Esophagus mucosa (tissue), 1 donor: ENCODE measurements around the gene GSG1L2. TPM values are rescaled to one million over a fixed set of nuclear protein-coding genes. Genes with fewer than 3 reads are reported as not detected.

Experiments
- ATAC-seq: fragments of 200-7000 bp; cut with Tn5 transposase; one replicate; pipeline ENCODE4 v1.9.1; 2020
- total RNA-seq: library from RNA; stranded (reverse); gene quantifications from one replicate; pipeline ENCODE4 v1.2.4, GENCODE V29; 2023
- donor health status: DM: yes; HTN: yes; CAD: no.

GSG1L2 gene
- total RNA-seq, 1 donor from 2014 or later = not detected

DNA sequence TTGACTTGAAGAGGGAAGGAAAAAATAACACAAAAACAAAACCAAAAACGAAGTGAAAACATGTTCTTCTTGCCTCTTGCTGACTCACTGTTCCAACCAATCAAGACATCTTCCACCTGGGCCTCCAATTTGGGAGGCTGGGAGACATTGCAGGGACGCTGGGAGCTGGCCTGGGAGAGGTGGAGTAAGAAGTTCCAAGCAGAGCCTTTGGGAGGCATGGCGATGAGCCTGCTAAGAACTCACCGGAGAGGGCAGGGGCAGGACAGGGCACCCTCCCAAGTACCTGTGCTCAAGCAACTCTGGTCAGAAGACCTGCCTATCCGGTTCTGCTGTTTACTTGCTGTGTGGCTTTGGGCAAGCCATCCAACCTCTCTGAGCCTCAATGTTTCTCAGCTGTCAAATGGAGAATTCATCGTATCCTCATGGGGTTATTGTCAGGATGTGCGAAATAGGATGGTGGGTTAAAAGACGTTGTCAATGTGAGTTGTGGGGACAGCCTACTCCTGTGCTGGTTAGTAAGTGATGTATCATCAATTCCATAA, 3.0 kb upstream of the GSG1L2 start:
- ATAC-seq = no peak

DNA sequence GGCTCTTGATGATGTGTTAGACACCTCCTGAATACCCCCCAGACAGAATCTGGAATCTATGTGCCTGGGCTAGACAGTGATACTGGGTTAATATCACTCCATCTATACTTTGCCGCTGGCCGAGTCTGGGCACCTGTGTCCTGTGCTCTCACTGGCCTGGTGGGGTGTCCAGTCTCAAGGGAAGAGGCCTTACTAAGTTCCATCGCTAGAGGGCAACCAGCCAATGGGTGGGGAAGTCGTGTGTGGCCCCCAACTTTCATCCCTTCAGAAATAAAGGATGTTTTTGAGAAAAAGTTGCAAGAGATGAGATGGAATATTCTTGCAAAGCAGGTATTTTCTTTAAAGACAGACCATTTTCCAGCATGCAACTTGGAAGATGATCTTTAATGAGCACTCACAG, 2.2 kb upstream of the GSG1L2 start:
- ATAC-seq = no peak

DNA sequence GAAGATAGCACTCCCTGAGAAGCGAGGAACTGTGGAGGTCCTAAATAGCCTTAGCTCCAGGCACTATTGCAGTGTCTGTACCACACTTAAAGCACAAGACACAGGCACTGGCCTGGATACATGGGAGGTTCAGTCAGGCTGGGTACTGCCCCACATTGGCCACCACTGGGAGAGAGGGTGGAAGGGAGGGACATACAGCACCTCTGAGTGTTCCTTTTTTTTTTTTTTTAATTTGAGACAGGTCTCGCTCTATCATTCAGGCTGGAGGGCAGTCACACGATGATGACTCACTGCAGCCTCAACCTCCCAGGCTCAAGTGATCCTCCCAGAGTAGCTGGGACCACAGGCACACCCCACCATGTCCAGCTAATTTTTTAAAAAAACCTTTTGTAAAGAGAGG, 1.4 kb downstream of the GSG1L2 start:
- ATAC-seq = no peak

DNA sequence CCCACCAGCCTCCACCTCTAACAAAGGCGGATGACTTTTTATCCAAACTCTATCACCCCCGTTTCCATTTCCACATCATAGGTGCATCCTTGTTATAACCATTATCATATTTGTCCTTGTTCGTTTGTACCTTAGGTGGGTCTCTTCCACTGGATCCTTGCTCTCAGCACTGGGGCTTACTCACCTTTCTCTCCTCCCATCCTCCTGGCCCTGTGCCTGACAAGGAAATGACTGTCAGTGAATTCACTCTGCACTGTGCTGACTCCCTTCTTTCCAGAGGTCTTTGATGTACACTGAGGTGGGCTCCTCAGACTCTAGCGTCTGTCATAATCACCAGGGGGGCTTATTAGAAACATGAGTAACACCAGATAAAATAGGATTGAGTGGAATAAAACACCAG, 3.1 kb downstream of the GSG1L2 start:
- no peak for ATAC-seq

DNA sequence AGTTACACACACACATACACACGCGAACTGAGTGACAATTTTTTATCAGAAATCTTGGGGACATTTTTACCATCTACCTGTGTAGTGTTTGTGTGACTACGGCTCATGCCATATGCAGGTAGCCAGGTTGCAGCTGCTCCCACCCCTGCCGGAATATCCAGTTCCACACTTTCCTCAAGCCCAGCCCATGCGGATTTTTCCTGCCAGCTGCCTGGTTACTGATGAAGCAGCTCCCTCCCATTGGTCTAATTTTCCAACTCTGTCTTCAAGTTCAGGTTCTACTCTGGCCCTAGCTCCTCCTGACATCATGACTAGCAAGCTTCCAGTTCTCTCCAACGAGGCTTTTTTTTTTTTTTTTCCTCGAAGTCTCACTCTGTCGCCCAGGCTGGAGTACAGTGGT, 4.8 kb downstream of the GSG1L2 start:
- ATAC-seq = peak; percentile 60

DNA sequence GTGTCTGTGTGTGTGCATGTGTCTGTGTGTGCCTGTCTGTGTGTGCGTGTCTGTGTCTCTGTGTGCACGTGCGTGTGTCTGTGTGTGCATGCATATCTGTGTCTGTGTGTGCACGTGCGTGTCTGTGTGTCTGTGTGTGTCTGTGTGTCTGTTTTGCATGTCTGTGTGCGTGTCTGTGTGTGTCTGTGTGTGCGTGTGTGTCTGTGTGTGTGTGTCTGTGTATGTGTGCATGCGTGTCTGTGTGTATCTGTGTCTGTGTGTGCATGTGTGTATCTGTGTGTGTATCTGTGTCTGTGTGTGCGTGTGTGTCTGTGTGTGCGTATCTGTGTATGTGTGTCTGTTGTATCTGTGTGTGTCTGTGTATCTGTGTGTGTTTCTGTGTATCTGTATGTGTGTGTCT, 5.4 kb downstream of the GSG1L2 start:
- no peak for ATAC-seq

DNA sequence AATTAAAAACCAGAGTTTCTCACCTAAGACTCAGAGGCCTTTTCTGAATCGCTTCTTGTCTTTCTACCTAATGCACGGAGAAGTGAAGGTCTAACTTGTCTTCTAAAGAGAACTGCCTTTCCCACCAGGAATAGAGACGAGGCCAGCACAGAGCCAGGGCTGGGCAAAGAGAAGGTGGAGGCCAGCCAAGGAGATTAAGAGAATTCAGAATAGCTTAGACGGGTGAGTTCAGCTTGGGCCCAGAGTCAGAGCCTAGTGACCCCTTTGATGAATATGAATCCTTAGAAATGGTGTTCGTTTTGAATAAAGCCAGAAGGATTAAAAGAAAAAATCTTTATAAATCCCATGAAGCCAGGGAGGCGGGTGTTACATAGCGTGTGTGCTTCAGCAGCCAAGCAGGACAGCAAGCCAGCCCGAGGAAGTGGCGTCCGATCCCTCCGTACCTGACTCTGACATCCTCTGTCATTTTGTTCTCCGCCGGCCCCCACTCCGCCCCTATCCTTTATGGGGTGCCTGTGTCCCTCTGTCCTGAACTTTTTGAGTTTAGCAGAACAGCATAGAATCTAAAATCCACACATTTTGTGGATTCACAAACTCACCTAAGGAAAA, 7.4 kb downstream of the GSG1L2 start:
- ATAC-seq = no peak

DNA sequence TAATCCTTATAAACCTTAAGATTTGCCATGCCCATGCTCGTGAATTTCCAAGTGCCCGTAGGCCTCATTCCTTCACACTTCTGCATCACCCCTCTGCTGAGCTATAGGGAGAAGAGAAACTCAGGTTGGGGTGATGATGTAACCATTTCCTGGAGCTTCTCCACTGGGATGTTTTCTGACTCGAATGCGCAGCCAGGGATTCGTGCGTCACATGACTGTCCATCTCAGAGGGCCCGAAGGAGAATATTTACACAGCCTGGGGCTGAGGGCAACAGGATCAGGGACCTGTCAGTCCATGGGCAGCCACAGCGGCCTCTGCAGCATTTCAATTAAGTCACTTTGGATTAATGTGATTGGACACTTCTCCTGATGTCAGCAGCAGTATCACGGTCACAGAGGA, 8.7 kb downstream of the GSG1L2 start:
- ATAC-seq = no peak

DNA sequence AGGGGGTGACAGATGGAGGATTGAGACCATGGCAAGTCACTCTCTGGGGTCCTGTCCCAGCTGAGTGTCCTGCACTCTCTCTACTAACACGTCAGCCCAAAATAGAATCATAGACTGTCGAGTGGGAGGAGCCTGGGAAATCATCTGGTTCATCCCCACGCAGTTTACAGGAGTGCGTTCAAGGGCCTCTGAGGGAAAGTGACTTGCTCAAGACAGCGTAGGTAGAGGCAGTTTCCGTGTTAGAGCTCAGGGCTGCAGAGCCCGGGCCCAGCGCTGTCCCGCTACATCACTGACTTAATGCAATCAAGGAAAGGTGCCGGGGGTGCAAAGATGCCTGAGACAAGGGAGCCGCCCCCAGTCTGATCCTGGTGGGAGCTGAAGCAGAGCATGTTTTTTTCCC, 10.3 kb downstream of the GSG1L2 start:
- ATAC-seq = no peak

DNA sequence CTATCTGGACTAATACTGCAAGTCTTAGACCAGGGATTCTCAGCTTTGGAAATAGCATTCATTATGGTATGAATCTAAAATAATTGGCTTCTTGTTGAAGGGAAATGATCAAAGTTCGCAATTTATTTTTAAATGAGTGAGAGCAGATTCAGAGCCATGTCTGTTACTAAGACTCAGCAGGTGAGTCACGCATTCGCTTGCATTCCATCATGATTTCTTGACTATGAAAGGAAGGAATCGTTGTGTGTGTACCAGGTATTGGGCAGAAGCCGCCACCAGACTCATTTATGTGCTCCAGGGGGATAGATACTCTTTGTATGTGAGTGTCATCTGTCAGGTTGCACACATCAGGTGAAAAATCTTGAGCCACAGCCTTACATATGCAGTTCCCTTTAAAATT, 10.8 kb downstream of the GSG1L2 start:
- ATAC-seq = no peak

DNA sequence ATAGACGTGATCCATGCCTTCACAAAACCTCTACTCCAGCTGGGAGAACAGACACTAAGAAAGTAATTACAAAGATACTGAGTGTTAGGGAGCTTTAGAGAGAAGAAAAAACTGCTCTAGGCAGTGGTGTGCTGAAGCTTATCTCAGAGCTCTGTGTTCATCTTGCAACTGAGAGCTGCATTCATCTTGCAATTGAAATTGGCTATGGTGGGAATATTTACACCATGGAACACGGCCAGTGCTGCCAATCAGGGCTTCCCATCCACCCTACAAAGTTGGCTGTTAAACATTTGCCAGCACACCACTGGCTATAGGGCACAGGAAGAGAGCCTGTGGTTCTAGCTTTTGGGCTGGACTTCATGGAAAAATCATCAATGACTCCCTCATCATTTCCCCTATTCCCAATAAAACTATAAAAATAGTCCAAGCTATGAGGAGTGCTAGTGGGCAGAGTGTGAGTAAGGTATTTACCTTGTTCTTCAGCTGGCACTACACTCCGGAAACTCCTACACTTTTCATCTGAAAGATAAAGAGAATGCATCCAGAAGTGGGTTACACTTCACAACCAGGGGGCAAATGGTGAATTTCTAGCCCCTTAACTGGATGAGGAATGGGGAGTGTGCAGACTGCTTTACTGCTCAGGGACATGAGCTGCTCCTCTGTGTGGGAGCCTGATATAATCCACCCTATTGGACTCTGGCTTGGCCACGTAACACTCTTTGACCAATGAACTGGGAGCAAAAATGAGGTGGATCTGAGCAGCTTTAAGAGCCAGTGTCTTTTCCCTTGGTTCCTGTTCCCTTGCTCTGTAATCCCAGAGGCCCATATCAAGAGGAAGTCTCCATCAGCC, 11.6 kb downstream of the GSG1L2 start:
- ATAC-seq = no peak

DNA sequence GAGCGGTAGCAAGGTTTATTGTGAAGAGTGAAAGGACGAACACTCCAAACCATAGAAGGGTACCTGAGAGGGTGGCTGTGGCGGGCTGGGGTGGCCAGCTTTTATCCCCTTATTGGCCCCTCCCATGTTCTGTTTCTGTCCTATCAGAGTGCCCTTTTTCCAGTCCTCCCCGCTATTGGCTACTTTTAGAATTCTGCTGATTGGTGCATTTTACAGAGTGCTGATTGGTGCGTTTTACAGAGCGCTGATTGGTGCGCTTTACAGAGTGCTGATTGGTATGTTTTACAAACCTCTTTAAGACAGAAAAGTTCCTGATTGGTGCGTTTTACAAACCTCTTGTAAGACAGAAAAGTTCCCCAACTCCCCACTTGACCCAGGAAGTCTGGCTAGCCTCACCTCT, 12.5 kb downstream of the GSG1L2 start:
- ATAC-seq = no peak

DNA sequence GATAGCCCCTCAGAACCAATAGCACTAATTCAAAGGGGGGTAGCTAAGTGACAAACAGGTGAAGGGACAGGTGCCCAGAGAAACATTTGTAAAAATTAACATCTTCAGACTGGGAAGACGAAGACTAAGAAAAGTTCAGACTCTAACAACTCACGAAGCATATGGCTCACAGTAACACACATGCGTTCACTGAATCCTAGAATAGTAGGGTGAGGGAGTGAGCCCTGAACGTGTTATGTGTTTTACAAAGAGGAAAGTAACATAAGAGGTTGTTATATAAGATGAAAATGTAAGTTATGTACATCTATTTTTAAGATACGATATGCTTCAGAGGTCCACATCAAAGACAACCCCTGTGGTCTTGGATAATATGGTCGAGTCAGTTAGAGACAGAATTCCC, 15.2 kb downstream of the GSG1L2 start:
- no peak for ATAC-seq

DNA sequence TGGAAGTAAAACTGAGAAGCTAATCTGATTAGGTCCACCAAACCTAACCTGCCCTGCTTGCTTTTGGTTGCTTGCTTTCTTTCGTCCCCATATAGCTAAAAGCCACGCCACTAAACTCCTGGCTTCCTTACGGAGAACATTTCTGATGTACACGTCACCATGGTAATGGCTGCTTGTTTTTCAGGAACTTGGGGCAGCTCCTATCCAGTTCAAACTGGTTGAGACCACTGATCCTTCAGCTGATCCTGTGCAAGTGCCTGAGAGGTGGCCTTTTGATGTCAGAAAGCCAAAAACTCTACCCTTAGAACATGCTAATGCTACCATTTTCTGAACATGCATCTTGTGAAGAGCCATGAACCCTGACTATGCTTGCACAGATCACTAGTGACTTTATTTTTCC, 16.1 kb downstream of the GSG1L2 start:
- ATAC-seq = no peak

DNA sequence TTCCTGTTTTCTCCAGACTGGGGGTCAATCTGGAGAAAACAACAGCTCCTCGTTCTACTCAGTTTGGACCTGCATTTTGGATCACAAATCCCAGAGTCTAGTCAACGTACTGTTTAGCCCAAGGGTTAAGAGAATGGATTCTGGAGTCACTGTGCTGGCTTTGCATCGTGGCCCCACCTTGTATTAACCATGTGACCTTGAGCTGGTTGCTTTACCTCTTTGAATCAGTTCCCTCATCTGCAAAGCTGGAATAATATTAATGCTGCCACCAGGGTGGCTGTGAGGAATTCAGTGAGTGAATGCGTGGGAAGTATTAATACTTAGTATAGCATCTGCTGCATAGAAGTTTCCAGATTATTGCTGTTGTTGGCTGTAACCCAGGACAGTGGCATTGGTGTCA, 19.2 kb downstream of the GSG1L2 start:
- ATAC-seq = no peak

DNA sequence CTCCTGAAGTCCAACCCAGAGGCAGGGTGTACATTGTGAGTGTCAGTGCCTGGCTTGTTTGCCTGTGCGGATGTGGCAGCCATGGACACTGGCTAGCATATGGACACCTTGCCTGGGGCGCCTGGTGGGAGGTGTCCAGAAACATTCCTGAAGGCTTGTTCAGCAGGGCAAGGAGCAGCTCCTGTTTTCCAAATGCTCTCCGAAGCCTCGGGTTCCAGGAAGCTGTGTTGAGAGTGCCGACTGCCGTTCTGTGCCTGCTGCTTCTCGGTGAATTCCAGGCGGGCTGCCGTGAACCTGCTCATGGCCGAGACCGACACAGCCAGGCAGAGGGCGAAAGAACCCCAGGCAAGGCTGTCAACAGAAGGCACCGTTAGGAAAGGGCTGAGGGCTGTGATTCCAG, 19.6 kb downstream of the GSG1L2 start:
- ATAC-seq = no peak

DNA sequence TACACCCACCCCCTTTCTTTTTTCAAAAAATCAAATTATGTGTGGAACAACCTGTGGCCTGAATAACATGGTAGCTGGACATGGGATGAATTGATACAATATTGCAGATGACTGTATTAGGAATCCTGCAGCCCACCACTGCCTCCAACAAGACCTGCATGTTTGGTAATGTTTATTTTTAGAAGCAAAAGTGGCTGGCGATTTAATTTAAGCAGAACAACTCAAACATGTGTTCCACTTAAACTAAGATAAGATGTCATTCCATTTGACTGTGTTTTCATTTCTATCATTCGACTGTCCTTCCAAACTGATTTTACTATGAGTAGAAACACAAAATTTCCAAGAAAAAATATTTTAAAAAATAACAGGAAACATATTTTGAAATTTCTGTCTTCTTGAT, 20.4 kb downstream of the GSG1L2 start:
- ATAC-seq = no peak

DNA sequence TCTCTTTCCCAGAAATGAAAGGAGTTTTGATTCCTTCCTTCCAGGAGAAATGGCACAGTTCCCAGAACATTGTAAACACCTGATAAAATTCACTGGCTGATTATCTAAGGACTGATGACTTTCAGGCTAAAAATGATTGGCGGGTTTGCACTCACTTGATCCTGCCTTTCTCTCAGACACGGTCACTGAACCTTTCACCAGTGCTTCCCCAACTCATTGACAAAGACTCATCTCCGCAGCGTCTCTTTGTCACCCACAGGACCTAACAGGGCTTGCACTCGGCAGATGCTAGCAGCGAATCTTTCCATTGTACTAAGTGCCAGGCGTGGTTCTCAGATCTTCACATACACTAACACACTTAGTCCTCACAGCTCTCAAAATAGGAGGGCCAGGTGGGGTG, 23.2 kb downstream of the GSG1L2 start:
- ATAC-seq = no peak

DNA sequence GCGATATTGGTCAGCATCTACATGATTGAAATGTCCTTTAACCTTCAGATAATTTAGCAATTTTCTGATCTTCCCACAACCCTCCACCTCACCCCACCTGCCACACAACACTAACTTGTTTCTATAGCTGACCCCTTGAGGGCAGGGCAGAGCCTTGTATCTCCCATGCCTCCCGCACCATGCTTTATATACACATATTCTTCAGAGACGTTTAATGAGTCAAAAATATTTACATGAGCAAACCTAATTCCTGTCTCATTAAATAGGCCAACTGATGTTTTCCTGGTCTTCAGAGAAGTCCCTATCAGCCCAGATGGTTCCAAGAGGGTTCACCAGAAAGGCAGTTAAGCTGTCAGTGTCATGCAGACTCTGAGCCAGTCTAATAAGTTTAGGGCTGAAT, 23.9 kb downstream of the GSG1L2 start:
- no peak for ATAC-seq

DNA sequence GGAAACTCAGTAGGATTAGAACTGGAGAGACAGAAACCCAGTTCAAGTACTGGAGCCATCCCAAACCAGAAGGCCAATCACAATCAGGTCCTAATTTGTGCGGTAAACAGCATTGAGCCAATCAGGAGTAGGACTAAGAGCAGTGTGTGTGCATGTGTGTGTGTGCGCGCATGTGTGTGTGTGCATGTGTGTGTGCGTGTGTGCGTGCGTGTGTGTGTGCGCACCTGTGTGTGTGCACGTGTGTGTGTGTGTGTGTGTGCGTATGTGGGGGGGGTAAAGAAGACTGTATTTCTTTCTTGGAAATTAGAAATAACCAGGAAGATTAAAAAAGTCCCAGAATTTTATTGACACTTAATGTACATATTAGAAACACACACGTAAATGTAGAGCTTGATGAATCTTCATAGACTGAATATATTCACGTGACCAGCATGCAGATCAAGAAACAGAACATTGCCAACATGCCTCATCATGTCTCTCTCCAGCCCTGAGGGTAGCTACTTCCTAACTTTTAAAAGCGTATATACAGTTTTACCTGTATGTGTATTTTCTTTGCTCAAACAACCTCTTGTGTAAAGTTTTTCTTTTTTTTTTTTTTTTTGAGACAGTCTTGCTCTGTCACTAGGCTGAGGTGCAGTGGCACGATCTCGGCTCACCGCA, 29.6 kb downstream of the GSG1L2 start:
- no peak for ATAC-seq

DNA sequence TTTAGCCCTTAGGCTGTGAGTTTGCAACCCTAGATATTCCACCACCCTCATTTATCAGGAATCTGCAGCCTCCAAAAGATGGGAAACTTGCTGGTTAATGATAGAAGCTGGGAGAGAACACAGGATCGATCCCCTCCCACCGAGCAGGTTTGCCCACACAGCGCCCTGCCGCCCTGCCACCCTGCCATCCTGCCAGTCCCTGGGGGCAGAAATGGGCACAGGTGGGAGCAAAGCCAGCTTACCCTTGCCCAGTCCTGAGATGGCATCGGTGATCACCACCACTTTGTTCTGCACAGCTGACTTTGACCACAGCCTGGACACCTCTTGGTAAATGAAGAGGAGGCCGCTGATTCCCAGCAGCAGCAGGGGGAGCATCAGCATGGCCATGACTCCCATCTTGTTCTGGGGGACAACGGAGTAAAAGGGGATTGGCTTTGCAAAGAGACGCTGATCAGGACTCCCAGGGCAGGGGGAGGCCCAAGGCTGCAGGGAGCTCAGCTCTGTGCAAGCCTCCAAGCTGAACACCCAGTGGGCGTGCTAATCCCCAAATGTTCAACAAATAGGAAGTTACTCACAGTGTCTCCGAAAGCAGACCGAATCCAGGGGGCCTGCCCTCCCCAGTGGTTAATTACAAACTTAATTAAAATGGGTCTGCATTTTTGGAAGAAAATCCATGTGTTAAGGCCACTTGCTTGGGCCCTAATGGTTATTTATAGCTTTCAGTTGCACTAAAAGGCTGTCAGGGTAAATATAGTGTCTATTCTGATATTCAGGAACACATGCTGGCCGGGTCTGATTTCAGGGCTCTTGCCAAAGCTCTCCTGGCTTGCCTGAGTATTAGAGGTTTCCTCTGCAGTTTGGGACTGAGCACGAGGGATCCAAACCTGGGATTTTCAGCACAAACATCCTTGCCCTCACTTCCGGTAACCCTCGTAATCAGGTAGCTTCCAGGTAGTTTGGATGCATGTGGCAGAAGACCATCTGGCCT, 30.7 kb downstream of the GSG1L2 start, which contains the start of gene DHRS7C:
Gene DHRS7C (minus strand): TSS at position 704 of the 988 bp plus-strand sequence. CDS start 308 bp downstream, at position 396.
- no peak for ATAC-seq

DNA sequence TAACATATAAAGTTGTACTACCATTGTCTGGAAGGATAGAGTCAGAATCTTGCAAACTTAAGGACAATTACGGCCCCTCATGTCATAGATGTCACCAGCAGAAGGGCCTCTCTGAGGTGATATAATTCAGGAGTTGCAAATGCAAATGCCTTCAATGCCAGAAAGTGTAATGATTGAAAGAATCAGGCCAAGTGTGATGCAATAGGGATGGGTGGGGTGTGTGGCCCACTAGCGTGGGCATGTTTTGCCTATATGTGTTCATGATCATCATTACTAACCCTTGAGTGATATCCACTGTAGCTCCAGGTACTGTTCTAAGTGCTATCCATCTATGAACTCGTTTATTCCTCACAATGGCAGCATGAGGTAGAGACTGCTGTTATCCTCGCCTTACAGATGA, 31.6 kb downstream of the GSG1L2 start:
- no peak for ATAC-seq
